HG03064 (cell line): ENCODE data around the gene TESK1.
"Not testable (repeated sequence)": the region's sequence is repeated elsewhere in the genome, so short reads cannot be mapped to it uniquely, and the experiment has no call there.

Experiments
- ATAC-seq: cut with Tn5 transposase; IDR thresholded peaks from one replicate; pipeline ENCODE4 v1.9.1; 2021; ENCODE audit warnings: low read depth; ENCODE audit not compliant: unreplicated experiment

Gene TESK1

DNA sequence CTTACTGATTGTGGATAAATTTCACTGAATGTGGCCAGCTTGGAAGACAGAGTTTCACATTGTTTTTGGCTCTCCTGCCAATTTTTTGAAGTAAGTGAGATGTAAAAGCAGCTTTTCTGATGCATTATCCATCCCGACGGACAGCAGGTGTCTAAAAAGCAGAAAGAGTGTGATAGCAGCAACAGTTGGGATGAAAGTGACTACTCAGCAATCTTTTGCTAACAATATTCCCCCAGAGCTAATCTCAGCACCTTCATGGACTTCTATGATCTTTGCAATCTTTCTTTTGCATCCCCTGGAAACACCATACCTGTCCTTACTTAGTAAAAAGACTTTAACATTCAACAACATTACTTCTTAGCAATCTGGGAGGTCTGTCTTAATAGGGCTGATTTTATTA, 7.8 kb downstream of the TESK1 start:
- ATAC-seq = no peak

DNA sequence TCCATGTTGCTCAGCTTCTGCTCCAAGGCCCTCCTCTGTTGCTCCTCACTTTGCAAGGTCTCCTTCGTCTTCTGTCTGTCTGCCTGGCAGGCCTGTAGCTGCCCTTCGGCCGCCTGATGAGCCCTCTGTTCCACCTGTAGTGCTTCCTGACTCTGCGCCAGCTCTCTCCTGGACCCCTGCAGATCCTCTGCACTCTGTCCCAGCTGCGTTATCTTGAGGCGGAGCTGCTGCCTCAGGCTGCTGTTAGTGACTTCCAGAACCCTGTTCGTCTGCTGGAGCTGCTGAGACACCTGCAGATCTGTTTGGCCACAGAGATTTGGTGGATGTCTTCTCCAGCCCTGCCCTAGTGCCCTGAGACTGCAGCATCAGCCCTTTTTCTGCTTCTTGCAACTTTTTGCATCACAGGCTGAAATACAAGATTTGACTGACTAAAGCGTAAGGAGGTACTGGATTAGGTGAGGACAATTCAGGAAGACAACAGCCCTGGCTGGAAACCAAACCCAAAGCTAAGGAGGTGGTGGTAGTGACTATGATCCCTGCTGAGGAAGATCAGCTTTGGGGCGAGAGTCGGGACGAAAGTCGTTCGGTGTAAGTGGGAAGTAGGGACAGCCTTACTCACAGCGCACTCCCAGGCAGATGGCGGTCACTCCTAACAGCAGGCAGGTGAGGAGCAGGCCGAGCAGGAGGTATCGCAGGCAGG, 11.1 kb downstream of the TESK1 start:
- no peak for ATAC-seq

DNA sequence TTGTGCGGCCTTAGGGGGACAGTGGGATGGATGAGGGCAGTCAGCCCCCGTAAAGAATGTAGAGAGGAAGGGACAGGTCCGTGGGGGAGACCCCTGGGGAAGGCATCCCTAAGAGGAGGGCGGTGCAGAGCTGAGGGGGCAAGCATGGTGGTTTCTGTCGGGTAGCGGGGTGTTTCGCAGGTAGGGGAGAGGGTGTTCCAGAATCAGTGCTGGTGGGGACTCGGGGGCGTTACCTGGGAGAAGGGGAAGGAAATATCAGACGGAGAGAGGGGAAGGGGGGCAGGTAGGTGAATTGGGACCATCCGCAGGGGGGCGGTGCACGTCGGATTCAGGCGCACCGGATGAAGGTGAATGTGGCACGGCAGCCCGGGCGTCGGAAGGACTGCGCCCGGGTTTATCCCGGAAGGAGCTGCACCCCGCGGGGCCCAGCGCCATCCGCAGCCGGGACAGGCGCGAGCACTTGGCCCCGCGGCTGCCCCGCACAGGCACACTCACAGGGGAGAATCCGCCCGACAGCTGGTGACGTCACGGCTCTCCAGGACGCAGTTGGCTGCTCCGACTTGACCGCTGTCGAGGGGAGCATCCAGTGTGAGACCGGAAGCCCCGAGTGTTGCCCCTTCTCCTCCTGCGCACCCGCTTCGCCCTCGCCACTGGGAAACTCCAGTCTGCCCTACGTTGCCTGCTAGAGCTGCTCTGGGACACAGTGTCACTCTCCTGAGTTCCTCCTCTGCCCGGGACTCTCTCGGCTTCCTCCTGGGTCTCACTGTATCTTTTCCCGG, 11.8 kb downstream of the TESK1 start:
- no peak for ATAC-seq

DNA sequence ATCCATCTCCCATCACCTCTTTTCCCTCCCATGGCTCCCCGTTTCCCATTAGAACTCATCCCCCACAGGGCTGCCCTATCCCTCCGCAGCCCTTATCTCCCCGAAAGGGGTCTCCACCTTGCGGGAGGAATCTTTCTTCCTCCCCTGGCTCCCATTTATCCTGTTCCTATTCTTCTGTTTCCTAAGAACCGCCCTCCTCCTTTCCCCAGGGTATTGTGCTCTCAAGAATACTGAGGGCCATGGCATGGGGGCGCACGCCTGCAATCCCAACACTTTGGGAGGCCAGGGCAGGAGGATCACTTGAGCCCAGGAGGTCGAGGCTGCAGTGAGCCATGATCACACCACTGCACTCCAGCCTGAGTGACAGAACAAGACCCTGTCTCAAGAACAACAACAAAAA, 12.5 kb downstream of the TESK1 start:
- ATAC-seq = no peak

DNA sequence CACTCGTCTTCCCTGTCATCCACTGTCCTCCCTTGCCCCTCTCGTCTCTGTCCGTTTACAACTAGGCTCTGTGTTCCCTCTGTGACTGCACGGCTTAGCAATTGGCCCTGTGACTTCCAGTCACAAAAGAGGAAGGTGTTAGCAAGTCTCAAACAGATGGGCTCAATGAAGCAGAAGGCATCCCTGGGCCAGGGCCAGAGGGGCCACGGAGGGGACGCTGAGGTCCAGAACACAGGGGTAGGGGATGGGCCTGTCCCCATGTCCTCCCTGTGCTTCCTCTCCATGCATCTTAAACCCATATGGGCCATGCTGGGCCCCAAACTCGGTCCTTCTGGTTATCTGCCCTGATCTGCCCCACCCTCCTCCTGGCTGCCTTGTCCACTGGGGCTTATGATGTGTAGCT, 13.3 kb downstream of the TESK1 start, which contains the start of gene CD72:
CD72 (minus strand) TSS at position 89 of the 403 bp plus-strand sequence. CDS start 110 bp downstream, outside the sequence.
- no peak for ATAC-seq

DNA sequence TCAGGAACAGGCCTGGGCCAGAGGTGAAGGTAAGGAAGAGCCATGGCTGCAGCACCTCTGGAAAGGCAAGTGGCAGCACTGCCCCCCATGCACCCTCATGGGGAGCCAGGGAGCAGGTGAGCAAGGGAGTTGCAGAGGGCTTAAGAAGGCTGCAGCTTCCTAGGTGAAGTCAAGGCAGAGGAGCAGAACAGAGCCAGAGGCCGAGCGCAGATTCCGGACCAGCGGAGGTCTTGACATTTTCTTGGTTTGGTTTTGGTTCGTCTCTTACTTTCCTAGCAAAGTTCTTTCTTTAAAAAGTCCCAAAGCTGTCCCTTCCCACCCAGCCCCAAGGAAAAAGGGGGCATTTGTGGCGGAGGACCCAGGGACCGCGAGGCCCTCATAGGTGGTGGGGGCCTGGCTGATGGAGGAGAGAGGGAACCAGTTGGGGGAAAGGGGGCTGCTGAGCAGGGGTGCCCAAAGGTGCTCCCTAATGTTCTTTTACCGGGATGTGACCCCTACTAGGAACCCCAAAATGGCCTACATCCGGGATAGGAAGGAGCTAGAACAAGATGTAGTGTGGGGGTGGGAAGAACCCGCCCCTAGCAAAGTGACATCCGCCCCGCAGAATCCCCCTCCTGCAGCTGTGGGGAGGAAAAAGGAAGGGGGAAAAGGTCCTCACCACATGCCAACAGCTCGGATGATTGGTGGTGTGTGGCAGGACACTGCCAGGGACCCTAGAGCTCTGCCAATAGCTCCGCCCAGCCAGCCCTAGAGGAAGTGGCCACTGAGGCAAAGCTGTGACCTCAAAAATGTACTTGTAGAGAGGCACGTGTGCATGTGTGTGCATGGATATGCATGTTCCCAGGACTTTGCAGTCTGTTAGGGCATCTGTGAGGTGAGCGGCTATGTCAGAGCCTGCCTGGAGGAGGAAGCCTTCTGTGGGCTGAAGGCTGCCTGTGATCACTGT, 14.1 kb downstream of the TESK1 start:
- ATAC-seq = peak; percentile 34

DNA sequence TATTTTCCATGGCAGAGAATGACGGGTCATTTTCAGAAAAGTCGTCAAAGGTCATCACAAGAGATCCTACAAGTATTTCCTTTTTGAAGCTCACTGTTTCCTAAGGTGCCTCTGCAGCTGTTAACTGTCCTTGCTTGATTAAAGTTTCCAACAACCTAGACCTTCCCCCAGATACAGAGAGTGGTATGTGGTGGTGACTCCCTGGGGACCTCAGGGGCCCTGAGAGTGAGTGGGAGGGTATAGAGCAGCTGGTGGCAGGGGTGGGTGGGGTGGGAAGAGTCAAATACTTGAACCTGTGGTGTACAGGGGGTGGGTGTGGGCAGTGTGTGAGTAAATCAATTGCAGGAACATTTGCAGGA, 14.7 kb downstream of the TESK1 start:
- peak; percentile 64 for ATAC-seq

DNA sequence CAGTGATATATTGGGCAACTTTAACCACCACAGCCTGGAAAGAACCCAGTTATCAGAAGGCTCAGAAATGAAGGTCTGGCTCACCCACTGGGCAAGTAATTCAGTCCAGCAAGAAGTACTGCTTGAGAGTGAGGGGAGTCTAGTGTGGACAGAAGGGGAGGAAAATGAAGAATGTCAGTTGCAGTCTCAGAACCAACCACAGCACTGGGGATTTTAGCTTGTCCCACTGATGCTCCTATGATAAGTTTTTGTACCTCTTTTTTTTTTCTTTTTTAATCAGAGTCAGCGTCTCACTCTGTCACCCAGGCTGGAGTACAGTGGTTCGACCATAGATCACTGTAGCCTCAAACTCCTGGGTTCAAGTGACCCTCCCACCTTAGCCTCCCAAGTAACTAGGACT, 22.5 kb downstream of the TESK1 start:
- no peak for ATAC-seq

DNA sequence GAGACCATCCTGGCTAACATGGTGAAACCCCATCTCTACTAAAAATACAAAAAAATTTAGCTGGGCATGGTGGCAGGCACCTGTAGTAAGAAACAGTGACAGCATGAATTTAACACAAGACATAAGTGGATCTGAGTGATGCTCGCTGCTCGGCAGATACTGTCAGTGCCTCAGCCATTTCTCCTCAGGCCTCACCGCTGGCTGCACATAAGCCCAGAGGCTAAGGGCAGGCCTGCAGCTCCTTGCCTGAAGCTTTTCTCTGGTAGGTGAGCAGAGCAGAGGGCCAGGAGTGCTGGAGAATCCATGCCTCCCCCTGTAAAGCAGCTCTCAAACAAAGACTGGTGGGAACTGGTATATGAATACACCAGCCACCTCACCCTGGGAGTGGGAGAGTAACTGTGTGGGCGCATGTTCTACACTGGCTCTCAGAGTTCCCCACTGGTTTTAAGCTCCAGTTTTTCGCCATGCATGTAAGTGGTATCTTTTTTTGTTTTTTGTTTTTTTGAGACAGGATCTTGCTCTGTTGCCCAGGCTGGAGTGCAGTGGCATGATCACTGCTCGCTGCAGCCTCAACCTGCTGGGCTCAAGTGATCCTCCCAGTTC, 23.4 kb downstream of the TESK1 start:
- no peak for ATAC-seq

DNA sequence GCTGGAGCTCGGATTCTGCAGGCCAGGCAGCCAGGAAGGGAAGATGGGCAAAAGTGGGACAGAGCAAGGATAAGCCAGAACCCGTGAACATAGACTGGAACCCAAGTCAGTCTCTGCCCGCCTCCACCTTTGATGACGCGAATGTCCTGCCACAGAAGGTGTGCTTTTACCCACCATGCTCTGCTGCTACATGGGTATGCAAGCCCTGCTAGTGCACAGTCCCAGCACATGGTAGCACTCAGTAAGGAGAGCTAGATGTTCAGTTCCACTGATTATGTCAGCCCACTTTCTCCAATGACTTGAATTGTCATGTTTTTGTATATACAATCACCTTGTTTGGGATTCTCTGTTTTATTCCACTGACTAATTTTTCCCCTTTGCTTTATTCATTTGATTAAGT, 24.5 kb downstream of the TESK1 start:
- ATAC-seq = no peak

DNA sequence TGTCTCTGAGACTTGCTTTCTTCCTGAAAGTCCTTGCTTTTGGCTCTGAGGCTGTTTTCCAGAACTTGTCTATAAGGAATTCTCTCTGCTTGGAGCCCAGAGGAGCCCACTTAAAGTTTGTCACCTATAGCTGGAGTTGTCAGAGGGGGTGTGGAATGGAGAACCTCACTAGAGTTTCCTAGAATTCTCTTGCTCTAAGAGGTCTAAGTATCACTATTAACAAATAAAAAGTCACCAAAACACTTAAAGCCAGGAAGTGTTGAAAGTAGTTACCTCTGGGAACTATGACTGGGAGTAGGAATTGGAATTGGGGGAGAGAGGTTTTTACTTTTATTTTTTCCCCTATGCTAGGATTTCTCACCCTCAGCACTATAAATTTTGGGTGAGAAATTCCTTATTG, 30.7 kb downstream of the TESK1 start:
- no peak for ATAC-seq

DNA sequence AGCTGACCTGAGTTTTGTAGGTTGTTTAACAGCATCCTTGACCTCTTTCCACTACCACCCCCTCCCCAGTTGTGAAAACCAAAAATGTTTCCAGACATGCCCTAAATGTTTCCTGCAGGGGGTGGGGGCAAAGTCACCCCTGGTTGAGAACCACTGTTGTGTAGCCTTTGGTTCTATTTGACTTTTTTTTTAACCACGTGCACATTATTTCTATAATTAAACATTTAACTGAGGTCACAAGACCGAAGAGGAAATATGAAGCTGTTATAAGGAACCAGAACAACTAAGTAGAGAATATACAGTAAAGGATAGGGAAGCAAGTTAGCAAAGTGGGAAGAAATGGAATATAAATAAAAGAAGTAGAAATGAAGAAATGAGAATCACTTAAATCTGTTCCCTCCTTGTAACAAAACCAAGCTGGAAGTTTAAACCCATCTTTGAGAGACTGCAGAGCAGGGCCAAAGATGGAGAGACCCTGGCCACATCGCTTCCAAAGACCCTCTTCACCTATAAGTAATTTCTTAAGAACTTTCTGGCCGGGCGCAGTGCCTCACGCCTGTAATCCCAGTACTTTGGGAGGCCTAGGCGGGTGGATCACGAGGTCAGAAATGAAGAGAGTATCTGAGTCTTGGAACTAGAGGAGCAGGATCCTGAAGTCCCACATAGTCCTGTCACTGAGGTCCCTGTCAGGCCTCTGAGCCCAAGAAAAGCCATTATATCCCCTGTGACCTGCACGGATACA, 31.2 kb downstream of the TESK1 start:
- ATAC-seq = no peak

DNA sequence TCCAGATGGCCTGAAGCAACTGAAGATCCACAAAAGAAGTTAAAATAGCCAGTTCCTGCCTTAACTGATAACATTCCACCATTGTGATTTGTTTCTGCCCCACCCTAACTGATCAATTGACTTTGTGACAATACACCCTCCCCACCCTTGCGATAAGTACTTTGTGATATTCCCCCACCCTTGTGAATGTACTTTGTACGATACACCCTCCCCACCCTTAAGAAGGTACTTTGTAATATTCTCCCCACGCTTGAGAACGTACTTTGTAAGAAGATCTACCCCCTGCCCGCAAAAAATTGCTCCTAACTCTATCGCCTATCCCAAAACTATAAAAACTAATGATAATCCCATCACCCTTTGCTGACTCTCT, 31.8 kb downstream of the TESK1 start:
- ATAC-seq = not testable (repeated sequence)

DNA sequence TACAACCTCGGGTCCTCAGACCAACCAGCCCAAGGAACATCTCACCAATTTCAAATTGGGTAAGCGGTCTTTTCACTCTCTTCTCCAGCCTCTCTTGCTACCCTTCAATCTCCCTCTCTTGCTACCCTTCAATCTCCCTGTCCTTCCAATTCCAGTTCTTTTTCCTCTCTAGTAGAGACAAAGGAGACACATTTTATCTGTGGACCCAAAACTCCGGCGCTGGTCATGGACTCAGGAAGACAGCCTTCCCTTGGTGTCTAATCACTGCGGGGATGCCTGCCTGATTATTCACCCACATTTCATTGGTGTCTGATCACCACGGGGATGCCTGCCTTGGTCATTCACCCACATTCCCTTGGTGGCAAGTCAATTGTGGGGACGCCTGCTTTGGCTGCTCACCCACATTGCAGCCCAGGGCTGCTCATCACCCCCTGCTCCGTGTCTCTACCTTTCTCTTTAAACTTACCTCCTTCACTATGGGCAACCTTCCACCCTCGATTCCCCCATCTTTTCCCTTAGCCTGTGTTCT, 32.4 kb downstream of the TESK1 start:
- not testable (repeated sequence) for ATAC-seq

DNA sequence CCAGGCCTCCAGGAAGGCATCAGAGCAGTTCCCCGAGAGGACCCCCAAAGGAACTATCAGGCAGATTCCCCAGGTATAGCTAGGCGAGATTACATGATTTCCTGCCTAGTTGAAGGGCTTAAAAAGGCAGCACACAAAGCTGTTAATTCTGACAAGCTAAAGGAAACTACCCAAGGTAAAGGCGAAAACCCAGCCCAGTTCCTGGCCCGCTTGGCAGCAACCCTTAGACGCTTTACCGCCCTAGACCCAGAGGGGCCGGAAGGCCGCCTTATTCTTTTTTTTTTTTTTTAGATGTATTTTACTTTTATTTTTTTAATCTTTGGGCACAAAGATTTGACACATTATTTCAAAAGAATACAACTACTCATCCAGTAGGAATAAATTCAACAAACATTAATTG, 33.7 kb downstream of the TESK1 start:
- ATAC-seq = not testable (repeated sequence)

DNA sequence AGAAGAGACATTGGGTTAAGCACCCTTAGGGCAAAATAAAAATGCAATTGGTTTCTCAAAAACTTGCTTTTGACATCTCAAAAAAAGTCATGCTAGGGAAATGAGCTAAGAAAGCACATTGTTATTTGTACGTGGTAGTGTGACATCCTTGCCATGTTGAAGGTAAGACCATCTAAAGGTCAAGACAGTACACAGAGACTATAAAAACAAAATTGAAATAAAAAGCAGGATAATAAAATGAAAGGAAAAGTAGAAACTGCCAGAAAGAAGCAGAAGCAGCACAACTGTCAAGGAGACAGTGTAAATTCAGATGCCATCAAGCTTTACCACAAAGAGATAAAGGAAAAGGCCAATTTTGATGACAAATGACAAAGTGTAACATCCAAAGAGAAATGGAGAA, 34.2 kb downstream of the TESK1 start:
- ATAC-seq = not testable (repeated sequence)

DNA sequence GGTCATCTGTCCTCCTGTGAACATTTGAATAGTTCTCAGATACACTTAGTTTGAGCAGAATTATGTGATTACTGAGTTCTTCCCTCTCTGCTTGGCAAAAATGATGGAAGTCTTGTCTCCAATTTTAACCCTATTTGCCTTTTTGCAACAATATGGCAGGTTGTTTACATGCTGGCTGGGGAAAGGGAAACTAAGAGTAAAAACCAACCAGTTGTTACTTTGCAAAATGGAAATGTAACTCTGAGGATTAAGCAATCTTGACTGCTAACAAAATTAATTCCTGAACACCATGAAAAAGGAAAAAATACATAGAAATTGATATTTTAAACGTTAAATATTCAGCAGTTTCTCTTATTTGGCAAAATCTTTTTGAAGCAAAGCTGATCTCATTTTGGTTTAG, 34.6 kb downstream of the TESK1 start:
- no peak for ATAC-seq

DNA sequence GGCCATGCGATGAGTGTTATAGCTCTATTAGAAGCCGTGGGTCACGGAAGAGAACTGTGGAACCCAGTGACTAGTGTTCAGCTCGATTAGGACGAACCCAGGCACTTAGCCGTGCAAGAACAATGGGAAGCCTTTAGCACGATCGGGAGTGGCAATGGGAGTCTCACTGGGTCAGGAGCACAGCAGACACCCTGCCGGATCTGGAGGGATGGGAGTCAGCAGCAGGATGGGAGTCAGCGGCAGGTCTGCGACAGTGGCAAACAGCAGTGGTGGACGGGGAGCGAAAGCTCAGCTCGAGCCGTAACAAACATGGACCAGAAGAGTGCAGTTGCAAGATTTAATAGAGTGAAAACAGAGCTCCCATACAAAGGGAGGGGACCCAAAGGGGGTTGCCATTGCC, 35.4 kb downstream of the TESK1 start:
- not testable (repeated sequence) for ATAC-seq

DNA sequence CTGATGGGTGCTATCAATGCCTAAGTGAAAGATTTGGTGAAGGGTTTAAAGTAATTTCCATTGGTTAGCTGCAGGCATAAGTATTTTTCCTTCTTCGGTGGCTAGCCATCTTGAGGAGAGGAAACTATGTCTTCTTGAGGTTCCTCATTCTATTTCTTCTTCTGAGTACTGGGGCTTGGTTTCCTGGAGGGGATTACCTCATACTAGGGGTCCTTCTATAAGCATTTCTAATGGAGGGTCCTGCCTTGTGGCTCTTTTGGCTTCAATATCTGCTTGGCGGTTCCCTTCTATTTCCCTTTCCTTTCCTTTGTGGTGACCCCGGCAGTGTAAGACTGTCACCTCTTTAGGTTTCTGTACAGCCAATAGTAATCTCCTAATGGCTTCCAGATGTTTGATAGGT, 36.4 kb downstream of the TESK1 start:
- ATAC-seq = not testable (repeated sequence)

DNA sequence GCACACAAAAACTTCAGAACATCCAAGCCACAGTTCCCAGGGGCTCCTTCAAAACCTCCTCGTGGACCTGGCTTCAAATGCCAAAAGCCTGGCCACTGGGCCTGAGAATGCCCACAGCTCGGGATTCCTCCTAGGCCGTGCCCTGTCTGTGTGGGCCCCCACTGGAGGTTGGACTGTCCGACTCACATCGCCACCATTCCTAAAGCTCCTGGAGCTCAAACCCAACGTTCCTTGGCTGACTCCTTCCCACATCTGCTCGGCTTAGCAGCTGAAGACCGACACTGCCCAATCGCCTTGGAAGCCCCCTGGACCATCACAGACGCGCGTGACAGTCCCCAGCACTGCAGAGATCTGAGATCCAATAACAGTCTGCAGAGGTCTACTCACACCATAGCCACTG, 38.0 kb downstream of the TESK1 start:
- ATAC-seq = no peak
